HCT116 (cell line): Measurements from ENCODE around the gene CYP21A2. TPM values are rescaled to one million over a fixed set of nuclear protein-coding genes. Genes with fewer than 3 reads are reported as not detected.
"Not testable (repeated sequence)": the region's sequence is repeated elsewhere in the genome, so short reads cannot be mapped to it uniquely, and the experiment has no call there.

Experiments
- ATAC-seq: fragments of 200-7000 bp; cut with Tn5 transposase; 2 replicates; pipeline ENCODE4 v1.9.1; 2020; ENCODE audit warnings: mild to moderate bottlenecking, moderate library complexity
- BruUV-seq: library from RNA; stranded (reverse); fragments of 400-500 nt; replicated peaks from 2 replicates; lab custom pipeline; 2021; lab: Mats Ljungman, UMichigan
- CTCF ChIA-PET: fragments of 300-600 bp; sonication (Branson Sonifier 250); formaldehyde crosslinking; loops from one replicate; lab custom pipeline; 2021; ENCODE audit warnings: antibody characterized with exemption; lab: Charles Lee
- POLR2A ChIA-PET: fragments of 300-600, 350-600 bp; sonication (Branson Sonifier 250); formaldehyde crosslinking; loops from one replicate; lab custom pipeline; 2021; ENCODE audit warnings: antibody characterized with exemption; lab: Charles Lee
- RAD21 ChIA-PET, 2 experiments: fragments of 300-600 bp; sonication (Branson Sonifier 250); formaldehyde crosslinking; loops; one replicate each; lab custom pipeline; 2023; ENCODE audit warnings: low total read pairs in 2 of 2; ENCODE audit not compliant: uncharacterized antibody in 2 of 2, unreplicated experiment in 2 of 2, low non-redundant PET in 1 of 2; lab: Charles Lee
- DNase-seq: peaks from one replicate; pipeline ENCODE4 v3.0.0-alpha.2; 2010; ENCODE audit warnings: low read depth, low spot score
- H2AFZ ChIP-seq: fragments of 200-600 bp; shearing (Covaris generic), sonication (generic); 2 replicates; pipeline ENCODE4 v1.6.1; 2017; ENCODE audit warnings: low read depth, mixed run types, mixed read lengths, antibody characterized with exemption, low read length; ENCODE audit not compliant: poor library complexity, severe bottlenecking
- H3K27ac ChIP-seq: 2 replicates; pipeline ENCODE4 v1.5.1; 2012; ENCODE audit warnings: low read depth, low read length
- H3K27me3 ChIP-seq: fragments of 200-600 bp; sonication (generic); 2 replicates; pipeline ENCODE4 v1.6.1; 2016; ENCODE audit warnings: mixed run types, low read length, mixed read lengths; ENCODE audit not compliant: insufficient read depth
- H3K36me3 ChIP-seq, 2 experiments: fragments of 200-500 bp in 1 of 2; fragments of 200-600 bp in 1 of 2; sonication (Bioruptor generic) in 1 of 2; sonication (generic) in 1 of 2; 2 replicates each; pipeline versions ENCODE4 v1.5.1 to v1.6.1; 2014 to 2016; ENCODE audit warnings: low read length in 2 of 2, inconsistent platforms in 1 of 2, mixed read lengths in 1 of 2, mixed run types in 1 of 2; ENCODE audit not compliant: insufficient read depth in 2 of 2, control insufficient read depth in 1 of 2
- H3K4me1 ChIP-seq, 2 experiments: fragments of 200-600 bp in 1 of 2; sonication (generic) in 1 of 2; 2 replicates each; pipeline versions ENCODE4 v1.5.1 to v1.6.1; 2012 to 2017; ENCODE audit warnings: low read length in 2 of 2, inconsistent platforms in 1 of 2, mild to moderate bottlenecking in 1 of 2, mixed read lengths in 1 of 2, mixed run types in 1 of 2, moderate library complexity in 1 of 2; ENCODE audit not compliant: insufficient read depth in 2 of 2, control insufficient read depth in 1 of 2
- H3K4me2 ChIP-seq: fragments of 200-600 bp; sonication (generic); 2 replicates; pipeline ENCODE4 v1.6.1; 2017; ENCODE audit warnings: mixed run types, low read length, mixed read lengths
- H3K4me3 ChIP-seq, 2 experiments: fragments of 200-600 bp in 1 of 2; sonication (generic) in 1 of 2; replicated peaks in 1 of 2; 2 replicates each; pipeline ENCODE4 v1.5.1; 2011 to 2016; ENCODE audit warnings: low read length in 2 of 2, control low read depth in 1 of 2, low read depth in 1 of 2, mild to moderate bottlenecking in 1 of 2, mixed read lengths in 1 of 2, mixed run types in 1 of 2
- H3K79me2 ChIP-seq: fragments of 200-600 bp; sonication (generic); 2 replicates; pipeline ENCODE4 v1.6.1; 2017; ENCODE audit warnings: mild to moderate bottlenecking, mixed run types, low read length, moderate library complexity, mixed read lengths; ENCODE audit not compliant: insufficient read depth
- H3K9ac ChIP-seq: fragments of 200-600 bp; sonication (generic); 2 replicates; pipeline ENCODE4 v1.6.1; 2016; ENCODE audit warnings: low read length, mixed read lengths
- H3K9me2 ChIP-seq: fragments of 200-600 bp; sonication (generic), shearing (Covaris generic); 2 replicates; pipeline ENCODE4 v1.6.1; 2017; ENCODE audit warnings: mixed run types, mild to moderate bottlenecking, moderate library complexity; ENCODE audit not compliant: insufficient read depth
- H3K9me3 ChIP-seq, 2 experiments: fragments of 200-500 bp in 1 of 2; fragments of 200-600 bp in 1 of 2; sonication (Bioruptor generic) in 1 of 2; sonication (generic) in 1 of 2; 2 replicates each; pipeline ENCODE4 v1.6.1; 2014 to 2017; ENCODE audit warnings: low read length in 2 of 2, mixed read lengths in 2 of 2, inconsistent platforms in 1 of 2, low read depth in 1 of 2, mild to moderate bottlenecking in 1 of 2, mixed run types in 1 of 2, moderate library complexity in 1 of 2; ENCODE audit not compliant: control insufficient read depth in 1 of 2, insufficient read depth in 1 of 2
- H4K20me1 ChIP-seq: fragments of 200-600 bp; sonication (generic), shearing (Covaris generic); 2 replicates; pipeline ENCODE4 v1.6.1; 2017; ENCODE audit warnings: mixed run types, mild to moderate bottlenecking, moderate library complexity; ENCODE audit not compliant: insufficient read depth
- intact Hi-C: fragments of 100-400 bp; cut with micrococcal nuclease; formaldehyde crosslinking; loops from 2 replicates; pipeline ENCODE4 v1.10.0; 2022
- total RNA-seq: library from RNA; stranded (reverse); gene quantifications from one replicate; pipeline ENCODE4 v1.2.1, GENCODE V29; 2021; ENCODE audit not compliant: unreplicated experiment

Gene CYP21A2
- total RNA-seq, 1 experiment from 2014 or later, result 1.4 TPM

DNA sequence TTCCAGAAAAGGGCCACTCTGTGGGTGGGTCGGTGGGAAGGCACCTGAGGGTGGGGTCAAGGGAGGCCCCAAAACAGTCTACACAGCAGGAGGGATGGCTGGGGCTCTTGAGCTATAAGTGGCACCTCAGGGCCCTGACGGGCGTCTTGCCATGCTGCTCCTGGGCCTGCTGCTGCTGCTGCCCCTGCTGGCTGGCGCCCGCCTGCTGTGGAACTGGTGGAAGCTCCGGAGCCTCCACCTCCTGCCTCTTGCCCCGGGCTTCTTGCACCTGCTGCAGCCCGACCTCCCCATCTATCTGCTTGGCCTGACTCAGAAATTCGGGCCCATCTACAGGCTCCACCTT lies 32.7 kb upstream of the CYP21A2 start:
- RAD21 ChIA-PET, H3K36me3 ChIP-seq, POLR2A ChIA-PET, BruUV-seq, H3K9ac ChIP-seq, intact Hi-C loops, H3K4me3 ChIP-seq, DNase-seq, H3K9me2 ChIP-seq, ATAC-seq, H3K4me1 ChIP-seq, CTCF ChIA-PET, H3K4me2 ChIP-seq, H4K20me1 ChIP-seq, H3K79me2 ChIP-seq, H3K9me3 ChIP-seq, H2AFZ ChIP-seq, H3K27ac ChIP-seq, H3K27me3 ChIP-seq: not testable (repeated sequence)

DNA sequence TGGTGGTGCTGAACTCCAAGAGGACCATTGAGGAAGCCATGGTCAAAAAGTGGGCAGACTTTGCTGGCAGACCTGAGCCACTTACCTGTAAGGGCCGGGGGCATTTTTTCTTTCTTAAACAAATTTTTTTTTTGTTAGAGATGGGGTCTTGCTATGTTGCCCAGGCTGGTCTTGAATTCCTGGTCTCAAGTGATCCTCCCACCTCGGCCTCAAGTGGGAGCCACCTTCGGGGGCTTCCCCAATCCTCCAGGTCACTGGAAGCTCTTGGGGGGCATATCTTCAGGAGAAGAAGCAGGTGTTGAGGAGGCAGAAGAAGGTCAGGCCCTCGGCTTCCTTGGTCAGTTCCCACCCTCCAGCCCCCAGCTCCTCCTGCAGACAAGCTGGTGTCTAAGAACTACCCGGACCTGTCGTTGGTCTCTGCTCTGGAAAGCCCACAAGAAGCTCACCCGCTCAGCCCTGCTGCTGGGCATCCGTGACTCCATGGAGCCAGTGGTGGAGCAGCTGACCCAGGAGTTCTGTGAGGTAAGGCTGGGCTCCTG lies 32.2 kb upstream of the CYP21A2 start:
- H3K36me3 ChIP-seq, RAD21 ChIA-PET, H3K9me2 ChIP-seq, H3K27ac ChIP-seq, CTCF ChIA-PET, H3K9me3 ChIP-seq, BruUV-seq, H3K79me2 ChIP-seq, H2AFZ ChIP-seq, DNase-seq, H3K4me3 ChIP-seq, H3K27me3 ChIP-seq, POLR2A ChIA-PET, intact Hi-C loops, H3K4me2 ChIP-seq, H3K9ac ChIP-seq, ATAC-seq, H3K4me1 ChIP-seq, H4K20me1 ChIP-seq: not testable (repeated sequence)

DNA sequence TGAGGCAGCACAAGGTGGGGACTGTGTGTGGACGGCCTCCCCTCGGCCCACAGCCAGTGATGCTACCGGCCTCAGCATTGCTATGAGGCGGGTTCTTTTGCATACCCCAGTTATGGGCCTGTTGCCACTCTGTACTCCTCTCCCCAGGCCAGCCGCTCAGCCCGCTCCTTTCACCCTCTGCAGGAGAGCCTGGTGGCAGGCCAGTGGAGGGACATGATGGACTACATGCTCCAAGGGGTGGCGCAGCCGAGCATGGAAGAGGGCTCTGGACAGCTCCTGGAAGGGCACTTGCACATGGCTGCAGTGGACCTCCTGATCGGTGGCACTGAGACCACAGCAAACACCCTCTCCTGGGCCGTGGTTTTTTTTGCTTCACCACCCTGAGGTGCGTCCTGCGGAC lies 31.1 kb upstream of the CYP21A2 start:
- H3K36me3 ChIP-seq, H3K9ac ChIP-seq, DNase-seq, CTCF ChIA-PET, ATAC-seq, H3K27ac ChIP-seq, H3K9me2 ChIP-seq, H3K4me1 ChIP-seq, intact Hi-C loops, RAD21 ChIA-PET, BruUV-seq, H3K9me3 ChIP-seq, H3K79me2 ChIP-seq, POLR2A ChIA-PET, H3K4me3 ChIP-seq, H3K27me3 ChIP-seq, H3K4me2 ChIP-seq, H2AFZ ChIP-seq, H4K20me1 ChIP-seq: not testable (repeated sequence)

DNA sequence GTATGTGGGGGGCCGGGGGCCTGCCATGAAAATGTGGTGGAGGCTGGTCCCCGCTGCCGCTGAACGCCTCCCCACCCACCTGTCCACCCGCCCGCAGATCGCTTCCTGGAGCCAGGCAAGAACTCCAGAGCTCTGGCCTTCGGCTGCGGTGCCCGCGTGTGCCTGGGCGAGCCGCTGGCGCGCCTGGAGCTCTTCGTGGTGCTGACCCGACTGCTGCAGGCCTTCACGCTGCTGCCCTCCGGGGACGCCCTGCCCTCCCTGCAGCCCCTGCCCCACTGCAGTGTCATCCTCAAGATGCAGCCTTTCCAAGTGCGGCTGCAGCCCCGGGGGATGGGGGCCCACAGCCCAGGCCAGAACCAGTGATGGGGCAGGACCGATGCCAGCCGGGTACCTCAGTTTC lies 30.2 kb upstream of the CYP21A2 start:
- intact Hi-C loops, H3K36me3 ChIP-seq, H3K79me2 ChIP-seq, H3K4me3 ChIP-seq, CTCF ChIA-PET, ATAC-seq, H3K4me1 ChIP-seq, H3K9me2 ChIP-seq, H3K9me3 ChIP-seq, H3K9ac ChIP-seq, H2AFZ ChIP-seq, H4K20me1 ChIP-seq, BruUV-seq, DNase-seq, POLR2A ChIA-PET, RAD21 ChIA-PET, H3K4me2 ChIP-seq, H3K27ac ChIP-seq, H3K27me3 ChIP-seq: not testable (repeated sequence)
